GM21367 (cell line): ENCODE data around the gene ERC2.
"Not testable (repeated sequence)": the region's sequence is repeated elsewhere in the genome, so short reads cannot be mapped to it uniquely, and the experiment has no call there.

ENCODE experiments used
- ATAC-seq: cut with Tn5 transposase; IDR thresholded peaks from one replicate; pipeline ENCODE4 v1.9.1; 2021; ENCODE audit not compliant: unreplicated experiment

Gene ERC2

GRCh38 chr3:55858727-55859126 is 609.5 kb downstream of the ERC2 start:
- no peak for ATAC-seq

DNA sequence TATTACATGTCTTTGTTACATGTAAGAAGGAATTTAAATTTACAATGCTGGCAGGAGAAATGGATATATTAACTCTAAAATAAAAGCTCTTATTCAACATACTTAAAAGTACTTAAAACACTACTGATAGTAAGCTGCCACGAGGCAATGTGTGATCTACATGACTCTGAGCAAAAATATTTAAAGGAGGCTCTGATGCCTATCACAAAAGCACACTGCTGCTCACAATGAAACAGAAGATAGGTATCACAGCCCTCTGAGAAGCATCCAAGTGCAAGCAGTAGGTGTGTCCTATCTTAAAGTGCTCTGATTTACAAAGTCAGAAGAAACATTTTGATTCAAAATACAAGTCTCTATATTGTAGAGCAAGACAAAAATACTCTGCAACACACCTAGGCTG is 610.0 kb downstream of the ERC2 start:
- ATAC-seq = no peak

DNA sequence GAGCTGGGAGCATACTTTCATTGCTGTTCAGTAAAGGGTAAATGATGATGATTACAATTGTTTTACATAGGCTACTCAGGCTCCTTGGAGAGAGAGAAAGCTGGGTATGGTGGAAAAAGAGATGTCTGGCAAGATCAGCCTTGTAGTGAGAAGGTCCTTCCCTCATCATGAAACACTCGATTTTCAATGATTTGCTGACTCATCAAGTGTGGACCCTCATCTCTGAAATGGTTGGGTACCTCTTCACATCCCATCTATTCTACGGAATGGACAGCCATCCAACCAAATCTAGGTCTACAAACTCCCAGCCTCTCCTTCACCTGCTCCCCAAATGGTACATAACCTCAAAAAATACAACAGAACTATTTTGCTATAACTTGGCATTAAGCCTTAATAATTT is 610.6 kb downstream of the ERC2 start:
- no peak for ATAC-seq

DNA sequence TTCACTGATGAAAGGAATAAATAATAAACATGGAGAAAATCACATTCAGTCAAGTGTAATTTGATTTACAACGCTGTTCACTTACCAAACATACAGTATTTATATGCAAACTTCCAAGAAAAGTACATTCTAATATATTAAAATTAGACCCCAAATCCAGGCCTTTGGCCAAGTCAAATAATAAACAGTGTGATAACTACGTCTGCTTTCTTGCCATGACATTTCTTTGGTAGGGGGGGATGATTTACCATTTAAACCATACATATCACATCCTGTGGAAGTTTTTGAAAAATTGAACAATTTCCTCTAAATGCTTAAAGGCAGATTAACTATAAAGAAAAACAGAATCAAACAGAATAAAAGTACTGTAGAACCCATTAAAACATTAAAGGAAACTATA is 613.0 kb downstream of the ERC2 start:
- ATAC-seq = no peak

DNA sequence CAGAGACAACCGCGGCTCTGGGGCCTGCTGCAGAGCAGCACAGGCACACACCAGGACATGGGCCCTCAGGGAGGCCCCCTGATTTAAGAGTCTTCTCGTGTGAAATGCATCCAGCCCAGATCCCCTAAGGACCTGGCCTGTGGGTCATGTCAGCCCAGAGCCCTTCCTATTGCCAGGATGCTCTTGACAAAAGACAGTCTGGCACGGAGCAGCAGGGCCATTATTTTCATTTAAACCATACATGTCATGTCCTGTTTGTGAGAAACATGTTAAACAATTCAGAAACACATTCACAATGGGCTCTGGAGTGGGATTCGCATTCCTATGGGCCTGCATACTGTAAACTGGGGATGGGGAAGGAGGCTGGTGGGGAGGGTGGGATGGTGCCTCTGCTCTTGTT is 613.8 kb downstream of the ERC2 start:
- no peak for ATAC-seq

GRCh38 chr3:55852326-55852725 is 615.9 kb downstream of the ERC2 start:
- no peak for ATAC-seq

DNA sequence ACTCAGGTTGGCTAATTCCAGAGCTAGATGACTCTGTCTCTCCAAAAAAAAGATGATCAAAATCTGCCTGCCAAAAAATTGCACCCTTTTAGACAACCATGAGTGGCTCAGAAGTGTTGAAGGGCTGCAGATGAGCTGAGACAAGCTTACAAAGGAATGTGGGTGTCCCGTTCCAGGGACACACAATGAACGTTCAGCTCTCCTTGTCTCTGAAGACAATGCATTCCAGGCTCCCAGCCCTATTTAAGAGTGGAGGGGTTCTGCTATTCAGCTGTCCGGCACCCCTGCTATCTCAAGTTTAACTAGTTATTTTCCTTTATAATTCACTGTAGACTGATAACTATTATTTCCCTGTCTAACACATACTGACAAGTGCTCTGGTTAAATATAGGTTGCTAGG is 626.1 kb downstream of the ERC2 start:
- ATAC-seq = no peak

GRCh38 chr3:55831876-55832275 is 636.4 kb downstream of the ERC2 start:
- not testable (repeated sequence) for ATAC-seq

DNA sequence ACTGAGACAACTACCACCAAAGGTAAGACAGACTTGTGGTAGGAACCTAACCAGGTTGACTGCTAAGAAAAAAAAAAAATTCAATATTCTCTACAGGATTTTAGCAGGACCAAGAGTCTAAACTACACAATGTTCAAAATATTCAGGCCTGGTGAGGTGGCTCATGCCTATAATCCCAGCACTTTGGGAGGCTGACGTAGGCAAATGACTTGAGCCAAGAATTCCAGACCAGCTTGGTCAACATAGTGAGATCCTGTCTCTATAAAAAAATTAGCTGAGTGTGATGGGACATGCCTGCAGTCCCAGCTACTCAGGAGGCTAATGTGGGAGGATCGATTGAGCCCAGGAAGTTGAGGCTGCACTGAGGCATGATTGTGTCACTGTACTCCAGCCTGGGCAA is 639.6 kb downstream of the ERC2 start:
- ATAC-seq = no peak

- ATAC-seq = no peak
These were observed 640.5 kb downstream of the ERC2 start for GRCh38 chr3:55827786-55828185.

DNA sequence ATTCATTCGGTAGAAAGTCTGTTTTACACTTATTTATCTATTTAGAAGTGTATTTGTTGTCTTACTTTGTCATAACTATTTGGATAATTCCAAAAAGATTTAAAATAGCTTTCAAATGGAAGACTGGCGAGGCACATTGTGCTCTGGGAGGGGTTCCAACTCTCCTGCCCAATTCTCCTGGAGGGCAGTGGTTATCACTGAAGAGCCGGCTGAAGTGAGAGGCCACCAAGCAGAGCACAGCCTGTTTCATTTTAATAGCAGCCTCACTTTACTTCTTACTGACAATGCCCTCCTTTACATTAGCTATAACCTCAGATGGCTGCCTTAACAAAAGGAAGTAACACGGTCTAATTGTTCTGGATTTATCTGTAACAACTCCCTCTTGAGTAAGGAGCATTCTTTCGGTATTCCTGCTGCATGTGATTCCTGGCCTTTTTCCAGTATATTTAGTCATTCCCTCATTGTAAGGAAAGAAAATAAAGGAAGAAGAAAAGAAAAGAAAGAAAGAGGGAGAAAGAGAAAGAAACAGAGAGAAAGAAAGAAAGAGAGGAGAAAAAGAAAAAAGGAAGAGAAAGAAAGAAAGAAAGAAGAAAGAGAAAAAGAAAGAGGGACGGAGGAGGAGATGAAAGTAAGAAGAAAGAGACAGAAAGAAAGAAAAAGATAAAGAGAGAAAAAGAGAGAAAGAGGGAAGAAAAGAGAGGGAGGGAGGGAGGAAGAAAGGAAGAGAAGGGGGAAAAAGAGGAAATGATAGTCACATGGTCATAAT is 641.4 kb downstream of the ERC2 start:
- ATAC-seq = no peak

- no peak for ATAC-seq
These were observed 642.2 kb downstream of the ERC2 start for GRCh38 chr3:55826097-55826496.

DNA sequence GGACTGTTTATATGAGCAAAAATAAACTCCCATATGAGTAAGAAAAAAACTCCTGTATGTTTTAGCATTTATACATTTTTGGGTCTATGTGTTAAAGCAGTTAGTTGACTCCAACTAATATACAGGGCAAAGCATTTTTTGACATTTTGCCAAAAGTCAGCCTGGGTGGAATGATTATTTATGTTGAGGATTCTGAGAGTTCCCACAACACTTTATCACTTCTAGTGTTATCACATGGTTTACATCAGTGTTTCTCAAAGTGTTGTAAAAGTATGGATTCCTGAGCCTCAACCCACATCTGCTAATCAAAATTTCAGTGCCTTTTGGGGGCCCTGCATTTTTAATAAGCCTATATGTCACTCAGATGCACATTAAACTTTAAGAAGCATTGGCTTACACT is 643.9 kb downstream of the ERC2 start:
- ATAC-seq = no peak

DNA sequence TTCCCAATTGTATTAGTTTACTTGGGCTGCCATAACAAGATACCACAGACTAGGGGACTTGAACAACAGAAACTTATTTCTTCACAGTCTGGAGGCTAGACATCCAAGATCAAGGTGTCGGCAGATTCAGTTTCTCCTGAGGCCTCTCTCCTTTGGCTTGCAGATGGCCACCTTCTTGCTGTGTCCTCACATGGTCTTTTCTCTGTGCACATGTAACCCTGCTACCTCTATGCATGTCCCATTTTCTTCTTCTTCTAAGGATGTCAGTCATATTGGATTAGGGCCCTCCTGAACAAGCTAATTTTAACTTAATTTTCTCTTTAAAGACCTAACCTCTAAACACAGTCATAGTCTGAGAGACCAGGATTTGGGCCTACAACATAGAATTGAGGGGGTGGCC is 644.4 kb downstream of the ERC2 start:
- no peak for ATAC-seq

DNA sequence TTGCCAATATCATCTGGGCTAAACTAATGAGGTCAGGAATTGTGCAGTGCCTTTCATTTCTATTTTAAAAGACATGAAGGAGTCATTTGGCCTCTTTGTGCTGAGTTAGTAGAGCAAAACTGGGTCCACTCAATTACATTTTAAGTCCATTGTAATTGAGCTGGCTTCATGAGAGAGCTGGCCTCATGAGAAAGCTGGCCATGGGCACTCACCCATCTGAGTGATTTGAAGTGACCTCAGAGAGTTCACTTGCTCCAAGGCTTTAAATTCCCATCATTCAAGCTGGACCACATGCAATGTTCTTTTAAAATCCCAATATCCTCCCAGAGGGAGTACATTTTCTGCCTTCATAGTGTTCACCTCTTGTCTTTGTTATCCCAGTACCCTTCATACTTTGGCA is 645.3 kb downstream of the ERC2 start:
- no peak for ATAC-seq

DNA sequence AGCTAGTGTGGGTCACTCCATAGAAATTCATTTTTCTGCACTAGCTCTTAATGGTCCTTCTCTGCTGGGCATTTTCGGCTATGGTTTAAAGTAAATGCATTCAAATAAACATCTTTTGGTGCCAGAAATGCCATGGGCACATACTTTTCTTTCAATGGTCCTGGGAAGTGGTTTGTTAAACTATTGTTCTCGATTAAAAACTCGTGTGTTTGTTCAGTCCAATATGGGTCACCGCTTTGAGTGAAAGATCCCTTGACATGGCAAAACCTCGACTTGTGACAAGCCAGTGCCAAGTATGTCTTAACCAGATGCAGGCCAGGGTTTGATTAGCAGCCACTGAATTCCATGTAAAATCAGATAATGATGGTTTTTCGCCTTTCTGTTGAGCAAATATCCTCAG is 649.3 kb downstream of the ERC2 start:
- ATAC-seq = no peak

DNA sequence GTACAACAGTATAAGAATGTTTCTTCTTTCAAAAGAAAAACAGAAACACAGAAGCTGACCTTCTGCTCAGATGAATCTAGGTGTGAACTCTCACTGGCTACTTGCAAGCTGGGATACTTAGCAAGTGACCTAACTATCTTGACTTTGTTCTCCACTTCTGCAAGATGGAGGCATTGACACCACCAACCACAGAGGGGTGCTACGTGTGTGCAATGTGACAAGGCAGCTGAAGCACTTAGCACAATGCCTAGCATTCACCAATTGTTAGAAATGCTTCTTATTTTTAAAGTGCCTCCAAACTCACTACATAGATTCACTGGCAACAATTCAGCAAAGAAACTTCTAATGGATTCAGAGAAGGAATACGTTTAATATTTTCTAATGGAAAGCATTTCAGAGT is 649.8 kb downstream of the ERC2 start:
- ATAC-seq = no peak

- ATAC-seq = no peak
These were observed 651.3 kb downstream of the ERC2 start for GRCh38 chr3:55816794-55817576.

DNA sequence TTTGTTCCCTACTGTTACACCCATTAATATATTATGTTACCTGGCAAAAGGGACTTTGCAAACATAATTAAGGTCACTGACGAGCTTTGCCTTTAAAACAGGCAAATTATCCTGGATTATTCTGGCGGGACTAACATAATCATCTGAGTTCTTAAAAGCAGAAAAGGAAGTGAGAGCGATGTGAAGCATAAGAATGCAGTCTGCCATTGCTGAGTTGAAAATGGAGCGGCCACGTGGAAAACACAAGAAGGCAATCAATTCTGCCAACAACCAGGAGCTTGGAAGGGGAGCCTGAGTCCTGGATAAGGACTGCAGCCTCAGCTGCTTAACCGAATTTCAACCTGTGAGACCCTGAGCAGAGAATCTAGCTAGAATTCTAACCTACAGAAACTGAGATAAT is 653.0 kb downstream of the ERC2 start:
- no peak for ATAC-seq

- no peak for ATAC-seq
These were observed 654.8 kb downstream of the ERC2 start for GRCh38 chr3:55813268-55814097.

- no peak for ATAC-seq
These were observed 655.8 kb downstream of the ERC2 start for GRCh38 chr3:55812394-55813013.
